Measurements from ENCODE around the gene BTN1A1.

DNA sequence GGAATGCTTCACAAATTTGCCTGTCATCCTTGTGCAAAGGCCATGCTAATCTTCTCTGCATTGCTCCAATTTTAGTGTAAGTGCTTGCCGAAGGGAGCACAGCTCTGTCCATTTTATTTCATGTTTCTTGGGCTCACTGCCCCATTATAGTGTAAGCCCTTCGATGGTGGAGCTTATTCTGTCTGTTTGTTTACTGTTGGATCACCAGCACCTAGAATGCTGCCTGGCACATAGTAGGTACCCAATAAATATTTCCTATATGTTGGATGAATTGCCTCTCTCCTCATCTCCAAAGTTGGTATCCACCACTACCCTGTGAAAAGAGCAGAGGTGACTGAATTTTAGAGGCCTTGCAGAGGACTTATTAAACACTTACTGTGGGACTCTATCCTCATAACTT lies 19.3 kb downstream of the BTN1A1 start:
- TF ChIP-seq, protein P1, sequence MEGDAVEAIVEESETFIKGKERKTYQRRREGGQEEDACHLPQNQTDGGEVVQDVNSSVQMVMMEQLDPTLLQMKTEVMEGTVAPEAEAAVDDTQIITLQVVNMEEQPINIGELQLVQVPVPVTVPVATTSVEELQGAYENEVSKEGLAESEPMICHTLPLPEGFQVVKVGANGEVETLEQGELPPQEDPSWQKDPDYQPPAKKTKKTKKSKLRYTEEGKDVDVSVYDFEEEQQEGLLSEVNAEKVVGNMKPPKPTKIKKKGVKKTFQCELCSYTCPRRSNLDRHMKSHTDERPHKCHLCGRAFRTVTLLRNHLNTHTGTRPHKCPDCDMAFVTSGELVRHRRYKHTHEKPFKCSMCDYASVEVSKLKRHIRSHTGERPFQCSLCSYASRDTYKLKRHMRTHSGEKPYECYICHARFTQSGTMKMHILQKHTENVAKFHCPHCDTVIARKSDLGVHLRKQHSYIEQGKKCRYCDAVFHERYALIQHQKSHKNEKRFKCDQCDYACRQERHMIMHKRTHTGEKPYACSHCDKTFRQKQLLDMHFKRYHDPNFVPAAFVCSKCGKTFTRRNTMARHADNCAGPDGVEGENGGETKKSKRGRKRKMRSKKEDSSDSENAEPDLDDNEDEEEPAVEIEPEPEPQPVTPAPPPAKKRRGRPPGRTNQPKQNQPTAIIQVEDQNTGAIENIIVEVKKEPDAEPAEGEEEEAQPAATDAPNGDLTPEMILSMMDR (IDR thresholded peaks at IDR 0.05) = no peak
- TF ChIP-seq POLR2AphosphoS5 (IDR thresholded peaks at IDR 0.05) (no peak), POLR2A (IDR thresholded peaks at IDR 0.05) (no peak)
